Measurements from ENCODE around the gene ICAM3.
"Not testable (repeated sequence)": the region's sequence is repeated elsewhere in the genome, so short reads cannot be mapped to it uniquely, and the experiment has no call there.

Gene ICAM3, protein sequence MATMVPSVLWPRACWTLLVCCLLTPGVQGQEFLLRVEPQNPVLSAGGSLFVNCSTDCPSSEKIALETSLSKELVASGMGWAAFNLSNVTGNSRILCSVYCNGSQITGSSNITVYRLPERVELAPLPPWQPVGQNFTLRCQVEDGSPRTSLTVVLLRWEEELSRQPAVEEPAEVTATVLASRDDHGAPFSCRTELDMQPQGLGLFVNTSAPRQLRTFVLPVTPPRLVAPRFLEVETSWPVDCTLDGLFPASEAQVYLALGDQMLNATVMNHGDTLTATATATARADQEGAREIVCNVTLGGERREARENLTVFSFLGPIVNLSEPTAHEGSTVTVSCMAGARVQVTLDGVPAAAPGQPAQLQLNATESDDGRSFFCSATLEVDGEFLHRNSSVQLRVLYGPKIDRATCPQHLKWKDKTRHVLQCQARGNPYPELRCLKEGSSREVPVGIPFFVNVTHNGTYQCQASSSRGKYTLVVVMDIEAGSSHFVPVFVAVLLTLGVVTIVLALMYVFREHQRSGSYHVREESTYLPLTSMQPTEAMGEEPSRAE

DNA sequence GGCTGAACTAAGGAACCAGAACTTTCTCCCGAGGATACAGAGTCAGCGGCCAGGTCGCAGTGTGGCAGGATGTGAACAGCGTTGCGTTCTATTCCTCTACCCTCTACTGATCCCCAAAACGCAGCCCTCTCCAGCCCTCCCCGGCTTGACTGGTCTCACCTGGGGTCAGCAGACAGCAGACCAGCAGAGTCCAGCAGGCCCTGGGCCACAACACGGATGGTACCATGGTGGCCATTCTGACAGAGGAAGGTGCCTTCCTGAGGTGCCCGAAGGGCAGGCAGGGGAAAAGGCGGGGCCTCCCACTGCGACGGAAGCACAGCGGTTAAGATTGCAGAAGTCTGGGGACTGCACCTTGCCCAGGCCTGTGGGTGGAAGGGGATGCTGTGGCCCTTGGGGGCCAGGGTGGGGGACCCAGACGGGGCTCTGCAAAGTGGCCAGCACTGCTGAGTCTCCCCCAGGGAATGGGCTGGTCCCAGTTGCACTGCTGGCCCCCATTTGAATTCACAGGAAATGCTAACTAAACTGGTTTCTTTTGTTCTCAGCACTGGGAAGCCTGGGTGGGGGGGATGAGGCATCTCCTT lies at the start of gene ICAM3:
ICAM3 (minus strand) TSS at position 245 of the 581 bp plus-strand sequence; CDS start at position 235, 10 bp downstream.
- peak; percentile 65 for DNase-seq

DNA sequence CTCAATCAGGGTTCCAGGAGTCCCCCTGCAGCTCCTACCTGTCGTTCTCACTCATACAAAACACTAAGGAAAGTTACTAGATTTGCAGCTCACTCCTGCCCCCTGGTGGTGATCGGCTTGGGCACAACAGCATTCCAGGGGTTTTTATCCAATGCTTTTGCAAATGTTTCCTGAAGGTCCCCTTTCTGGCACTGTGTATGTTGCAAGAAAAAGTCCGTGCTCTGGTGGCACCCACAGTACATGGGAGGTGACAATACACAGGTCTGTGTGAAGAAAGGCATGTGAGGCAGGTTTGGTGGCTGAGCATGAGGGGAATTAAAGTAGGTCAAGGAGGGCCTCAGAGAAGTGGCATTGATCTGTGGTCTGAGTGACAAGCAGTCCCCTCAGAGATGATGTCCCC lies 49.5 kb upstream of the ICAM3 start:
- peak; percentile 87 for DNase-seq

DNA sequence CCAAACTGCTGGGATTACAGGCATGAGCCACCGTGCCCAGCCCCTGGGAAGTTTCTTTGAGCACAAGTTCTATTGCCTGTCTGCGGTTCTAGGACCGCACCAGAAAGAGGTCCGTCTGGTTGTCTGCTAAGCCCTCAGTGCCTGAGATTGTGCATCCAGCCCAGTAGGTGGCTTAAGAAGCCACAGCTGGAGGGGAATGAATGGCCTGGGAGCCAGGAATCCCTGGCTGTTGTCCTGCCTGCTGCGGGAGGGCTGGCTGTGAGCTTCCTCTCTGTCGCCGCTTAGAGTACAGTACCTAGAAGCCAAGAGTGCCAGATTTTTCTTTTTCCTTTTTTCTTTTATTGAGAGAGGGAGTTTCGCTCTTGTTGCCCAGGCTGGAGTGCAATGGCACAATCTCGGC lies 45.2 kb upstream of the ICAM3 start:
- no peak for DNase-seq

DNA sequence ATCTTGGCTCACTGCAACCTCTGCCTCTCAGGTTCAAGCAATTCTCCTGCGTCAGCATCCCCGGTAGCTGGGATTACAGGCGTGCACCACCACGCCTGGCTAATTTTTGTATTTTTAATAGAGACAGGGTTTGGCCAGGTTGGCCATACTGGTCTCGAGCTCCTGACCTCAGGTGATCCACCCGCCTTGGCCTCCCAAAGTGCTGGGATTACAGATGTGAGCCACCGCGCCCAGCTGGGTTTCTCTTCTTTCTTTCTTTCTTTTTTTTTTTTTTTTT lies 43.7 kb upstream of the ICAM3 start:
- DNase-seq: not testable (repeated sequence)

DNA sequence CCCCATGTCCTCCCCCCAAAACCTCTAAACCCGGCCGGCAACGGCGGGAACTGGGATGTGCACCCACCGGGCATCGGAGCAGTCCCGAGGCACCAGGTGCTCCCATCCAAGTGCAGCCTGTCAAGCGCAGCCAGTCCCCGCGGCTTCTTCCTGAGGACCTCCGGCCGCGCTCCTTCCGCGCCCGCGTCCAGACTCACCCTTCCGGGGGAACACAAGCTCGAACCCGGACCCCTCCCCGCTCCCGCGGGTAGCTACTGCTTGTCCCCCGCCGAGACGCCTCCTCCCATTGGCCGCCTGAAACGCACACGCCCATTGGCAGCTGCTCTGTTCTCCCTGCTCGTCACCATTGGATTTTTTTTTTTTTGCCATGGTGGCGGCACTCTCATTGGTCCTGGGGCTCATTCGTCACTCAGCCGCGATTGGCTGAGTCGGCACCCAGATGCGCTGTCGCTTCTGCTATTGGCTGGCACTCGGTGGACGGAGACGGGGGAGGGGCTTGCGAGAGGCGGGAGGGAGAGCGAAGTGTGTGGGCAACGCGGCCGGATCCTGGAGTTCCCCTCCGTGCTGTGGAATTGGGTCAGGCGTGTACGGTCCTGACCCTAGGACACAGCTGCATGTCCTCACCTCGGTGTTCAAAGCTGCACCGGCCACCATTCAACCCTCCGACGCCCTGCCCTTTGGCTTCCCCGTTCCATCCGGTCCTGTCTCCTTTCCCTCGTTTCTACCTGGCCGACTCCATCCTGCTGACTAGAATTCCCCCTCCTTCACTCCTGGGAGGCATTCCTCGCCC lies 41.1 kb upstream of the ICAM3 start, which contains the start of gene TYK2:
TYK2 (minus strand) TSS at position 260 of the 790 bp plus-strand sequence. CDS start 2,166 bp downstream, outside the sequence.
- peak; percentile 96 for DNase-seq

DNA sequence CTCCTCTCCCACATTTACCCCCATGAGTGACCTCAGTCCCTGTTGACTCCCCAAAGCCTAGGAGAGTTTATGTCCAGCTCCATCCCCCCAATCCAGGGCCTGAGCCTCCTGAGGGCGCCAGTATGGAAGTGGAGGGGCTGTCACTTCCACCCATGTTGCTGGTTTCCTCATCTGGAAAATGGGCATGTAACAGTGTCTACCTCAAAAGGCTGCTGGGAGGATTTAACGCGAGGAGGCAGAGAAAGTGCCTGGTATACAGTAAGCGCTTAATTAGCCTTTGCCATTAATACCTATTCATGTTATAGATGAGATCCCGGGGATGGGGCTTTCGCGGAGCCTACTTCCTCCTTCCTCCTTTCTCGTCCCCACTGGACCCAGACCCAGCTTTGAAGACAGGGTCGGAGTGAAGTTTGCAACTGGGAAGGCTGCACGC lies 40.5 kb upstream of the ICAM3 start:
- DNase-seq: no peak

DNA sequence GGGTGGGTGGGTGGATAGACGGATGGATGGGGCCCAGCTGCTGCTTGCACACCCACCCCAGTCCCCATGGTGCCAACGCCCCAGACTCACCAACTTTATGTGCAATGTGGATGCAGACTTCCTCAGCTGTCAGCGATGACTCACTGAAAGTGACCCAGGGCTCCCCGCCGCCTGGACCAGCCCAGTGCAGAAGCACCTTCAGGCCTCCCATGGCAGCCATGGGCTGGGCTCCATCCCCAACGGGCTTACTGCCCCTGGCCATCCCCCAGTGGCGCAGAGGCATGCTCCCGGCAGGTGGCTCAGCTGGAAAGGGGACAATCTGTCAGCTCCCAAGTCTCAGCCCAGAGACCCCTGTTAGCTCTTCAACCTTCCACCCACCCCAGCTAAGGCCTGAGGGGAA lies 38.7 kb upstream of the ICAM3 start:
- no peak for DNase-seq

DNA sequence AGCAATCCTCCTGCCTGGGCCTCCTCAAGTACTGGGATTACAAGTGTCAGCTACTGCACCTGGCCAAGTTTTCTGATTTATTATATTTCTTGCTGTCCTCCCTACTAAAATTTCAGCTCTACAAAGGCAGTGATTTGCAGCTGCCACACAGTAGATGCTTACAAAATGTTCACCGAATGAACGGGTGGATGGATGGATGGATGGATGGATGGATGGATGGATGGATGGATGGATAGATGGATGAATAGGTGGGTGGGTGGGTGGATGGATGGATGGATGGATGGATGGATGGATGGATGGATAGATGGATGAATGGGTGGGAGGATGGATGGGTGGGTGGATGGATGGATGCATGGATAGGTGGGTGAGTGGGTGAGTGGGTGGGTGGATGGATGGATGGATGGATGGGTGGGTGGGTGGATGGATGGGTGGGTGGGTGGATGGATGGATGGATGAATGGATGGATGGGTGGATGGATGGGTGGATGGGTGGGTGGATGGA lies 37.8 kb upstream of the ICAM3 start:
- not testable (repeated sequence) for DNase-seq

DNA sequence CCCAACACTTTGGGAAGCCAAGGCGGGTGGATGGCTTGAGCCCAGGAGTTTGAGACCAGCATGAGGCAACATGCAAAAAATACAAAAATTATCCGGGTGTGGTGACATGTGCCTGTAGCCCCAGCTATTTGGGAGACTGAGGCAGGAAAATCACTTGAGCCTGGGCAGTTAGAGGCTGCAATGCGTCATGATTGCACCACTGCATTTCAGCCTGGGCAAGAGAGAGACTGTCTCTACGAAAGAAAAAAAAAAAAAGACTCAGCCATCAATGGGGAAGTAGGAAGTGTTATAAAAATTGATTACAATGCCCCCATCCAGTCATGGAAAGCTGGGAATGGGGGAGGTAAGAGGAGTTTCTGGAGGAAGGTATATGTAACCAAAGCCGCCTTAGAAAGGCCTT lies 35.5 kb upstream of the ICAM3 start:
- DNase-seq: no peak

DNA sequence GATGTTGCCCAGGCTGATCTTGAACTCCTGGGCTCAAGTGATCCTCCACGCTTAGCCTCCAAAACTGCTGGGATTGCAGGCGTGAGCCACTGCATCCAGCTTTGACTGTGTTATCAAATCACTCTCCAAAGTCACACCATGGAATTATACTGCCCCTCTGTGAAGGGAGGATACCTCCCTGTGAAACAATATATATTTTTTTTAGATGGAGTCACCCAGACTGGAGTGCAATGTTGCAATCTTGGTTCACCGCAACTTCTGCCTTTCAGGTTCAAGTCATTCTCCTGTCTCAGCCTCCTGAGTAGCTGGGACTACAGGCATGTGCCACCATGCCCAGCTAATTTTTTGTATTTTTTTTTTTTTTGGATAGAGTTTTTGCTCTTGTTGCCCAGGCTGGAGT lies 33.3 kb upstream of the ICAM3 start:
- no peak for DNase-seq

DNA sequence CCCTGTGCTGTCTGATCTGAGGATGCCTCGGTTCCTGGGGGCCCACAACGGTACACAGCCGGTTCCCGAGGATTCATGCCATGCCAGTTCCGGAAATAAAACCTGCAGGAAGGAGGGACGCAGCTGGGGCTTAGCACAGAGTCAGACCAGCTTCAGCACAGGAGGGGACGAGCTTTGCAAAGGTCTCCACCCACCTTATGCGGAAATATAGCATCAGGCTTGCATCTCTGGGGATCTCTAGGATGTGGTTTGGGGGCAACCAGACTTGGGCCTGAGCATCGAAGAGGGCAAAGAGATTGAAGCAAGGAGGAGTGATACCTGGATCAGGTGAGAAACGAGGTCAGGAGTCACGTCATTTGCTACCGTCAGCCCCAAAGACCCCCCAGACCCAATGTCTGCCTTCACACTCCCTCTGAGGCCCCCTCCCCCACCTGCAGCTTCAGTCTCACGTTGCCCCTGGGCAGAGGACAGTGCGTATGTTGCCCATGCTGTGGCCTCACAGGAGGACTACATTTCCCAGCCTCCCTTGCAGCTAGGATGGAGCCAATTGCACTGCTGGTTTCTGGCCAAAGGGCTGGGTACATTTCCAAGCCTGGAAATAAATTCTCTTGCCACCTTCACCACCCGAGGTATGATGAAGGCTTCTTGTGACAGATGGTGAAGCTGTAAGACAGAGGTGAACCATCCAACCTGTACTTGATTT lies 28.8 kb upstream of the ICAM3 start:
- DNase-seq: no peak

DNA sequence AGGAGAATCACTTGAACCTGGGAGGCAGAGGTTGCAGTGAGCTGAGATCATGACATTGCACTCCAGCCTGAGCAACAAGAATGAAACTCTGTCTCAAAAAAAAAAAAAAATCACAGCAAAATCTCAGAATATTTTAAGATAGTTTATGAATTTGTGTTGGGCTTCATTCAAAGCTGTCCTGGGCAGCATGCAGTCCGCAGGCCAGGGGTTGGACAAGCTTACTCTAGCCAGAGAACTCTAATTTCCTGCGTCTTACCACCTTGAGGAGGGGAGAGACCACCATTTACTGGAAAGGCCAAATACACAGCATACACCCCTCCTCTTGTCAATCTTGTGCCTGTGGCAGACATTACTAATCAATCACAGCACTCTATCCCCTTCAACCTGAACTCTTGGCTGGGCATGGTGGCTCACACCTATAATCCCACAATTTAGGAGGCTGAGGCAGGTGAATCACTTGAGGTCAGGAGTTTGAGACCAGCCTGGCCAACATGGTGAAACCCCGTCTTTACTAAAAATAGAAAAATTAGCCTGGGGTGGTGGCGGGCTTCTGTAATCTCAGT lies 27.6 kb upstream of the ICAM3 start:
- DNase-seq: not testable (repeated sequence)

DNA sequence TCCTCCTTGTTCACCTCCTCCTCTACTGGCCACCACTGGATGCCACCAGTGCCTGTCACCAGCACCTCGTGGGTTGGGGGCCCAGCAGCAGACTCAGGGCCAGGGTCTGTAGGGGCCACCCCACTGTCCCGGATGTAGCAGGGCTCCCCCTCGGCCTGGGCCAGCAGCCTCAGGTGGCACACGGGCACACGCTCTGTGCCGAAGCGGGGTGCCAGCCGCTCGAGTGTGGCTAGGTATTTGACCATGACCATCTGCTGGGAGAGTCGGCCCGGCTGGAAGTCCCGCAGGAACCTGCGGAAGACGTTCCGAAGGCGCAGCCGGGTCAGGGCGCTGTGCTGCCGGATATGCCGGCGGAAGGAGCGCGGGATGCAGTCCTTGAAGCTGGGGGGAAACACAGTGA lies 26.1 kb upstream of the ICAM3 start:
- DNase-seq: no peak

DNA sequence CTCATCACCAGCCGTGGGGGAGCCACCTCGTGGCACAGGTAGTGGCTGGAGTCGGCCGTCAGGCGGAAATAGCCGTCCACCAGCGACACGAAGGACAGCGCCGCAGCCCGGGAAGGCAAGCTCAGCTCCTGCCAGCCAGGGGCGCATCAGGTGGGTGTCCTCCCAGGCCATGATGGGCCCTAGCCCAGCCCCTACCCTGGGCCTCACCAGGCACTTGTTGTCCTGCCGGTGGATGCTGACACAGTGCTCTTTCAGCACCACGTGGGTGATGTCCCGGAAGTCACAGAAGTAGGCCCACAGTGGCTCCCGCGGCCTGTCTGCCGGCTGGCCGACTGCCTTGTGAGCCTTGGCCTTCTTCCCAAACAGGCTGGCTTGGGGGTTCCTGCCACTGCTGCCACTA lies 25.2 kb upstream of the ICAM3 start:
- DNase-seq: no peak

DNA sequence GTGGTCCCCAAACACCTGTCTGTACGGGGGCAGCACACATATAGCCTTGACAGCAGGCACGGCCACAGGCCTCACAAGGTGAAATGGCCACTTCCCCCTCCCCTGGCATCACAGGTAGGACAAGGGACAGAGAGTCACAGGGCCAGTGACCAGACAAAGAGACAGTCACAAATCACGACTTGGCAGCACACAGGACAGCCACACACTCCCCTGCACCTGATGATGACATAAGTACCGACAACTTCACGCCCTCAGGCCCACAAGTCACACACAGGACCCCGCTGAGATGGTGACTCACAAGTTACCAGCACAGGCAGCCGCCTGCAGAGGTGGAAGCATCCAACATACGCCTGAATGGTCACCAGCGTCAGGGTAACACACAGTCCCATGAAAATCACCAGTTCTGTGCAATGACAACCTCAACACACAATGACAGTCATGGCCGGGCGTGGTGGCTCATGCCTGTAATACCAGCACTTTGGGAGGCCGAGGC lies 24.4 kb upstream of the ICAM3 start:
- no peak for DNase-seq

DNA sequence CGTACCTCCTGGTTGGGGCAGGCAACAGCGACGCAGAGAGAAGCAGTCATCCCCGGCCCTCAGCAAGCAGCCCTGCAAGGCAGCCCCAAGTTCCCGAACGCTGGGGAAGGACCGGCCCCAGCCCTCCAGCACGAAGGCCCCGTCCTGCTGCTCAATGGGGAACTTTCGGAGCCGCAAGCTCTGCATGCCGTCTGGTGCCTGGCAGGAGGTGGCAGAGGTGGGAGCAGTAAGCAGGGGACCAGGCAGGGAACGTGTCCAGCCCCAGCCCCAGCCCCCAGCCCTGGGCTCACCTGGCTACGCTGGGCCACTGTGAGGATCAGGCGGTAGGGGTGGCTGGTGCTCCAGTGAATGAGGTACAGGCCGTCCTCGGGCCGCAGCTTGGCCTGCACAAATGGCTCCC lies 22.8 kb upstream of the ICAM3 start:
- no peak for DNase-seq

DNA sequence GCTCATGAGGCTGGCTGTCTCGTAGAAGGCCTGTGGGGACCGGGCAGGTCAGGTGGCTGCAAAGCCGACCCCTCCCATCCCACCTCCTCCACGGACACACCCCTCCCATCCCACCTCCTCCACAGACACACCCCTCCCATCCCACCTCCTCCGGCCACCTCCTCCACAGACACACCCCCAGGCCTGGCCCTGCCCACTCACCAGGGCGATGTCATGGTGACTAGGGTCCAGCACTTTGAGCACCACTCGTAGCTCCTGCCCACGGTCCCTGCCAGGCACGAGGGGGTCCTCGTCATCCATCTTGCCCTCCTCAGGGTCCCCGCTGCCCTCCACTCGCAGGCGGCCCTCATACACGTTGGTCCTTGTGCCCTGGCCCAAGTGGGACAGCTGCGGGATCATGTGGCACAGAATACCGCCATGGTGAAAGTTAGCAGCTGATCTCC lies 22.2 kb upstream of the ICAM3 start:
- DNase-seq: no peak

DNA sequence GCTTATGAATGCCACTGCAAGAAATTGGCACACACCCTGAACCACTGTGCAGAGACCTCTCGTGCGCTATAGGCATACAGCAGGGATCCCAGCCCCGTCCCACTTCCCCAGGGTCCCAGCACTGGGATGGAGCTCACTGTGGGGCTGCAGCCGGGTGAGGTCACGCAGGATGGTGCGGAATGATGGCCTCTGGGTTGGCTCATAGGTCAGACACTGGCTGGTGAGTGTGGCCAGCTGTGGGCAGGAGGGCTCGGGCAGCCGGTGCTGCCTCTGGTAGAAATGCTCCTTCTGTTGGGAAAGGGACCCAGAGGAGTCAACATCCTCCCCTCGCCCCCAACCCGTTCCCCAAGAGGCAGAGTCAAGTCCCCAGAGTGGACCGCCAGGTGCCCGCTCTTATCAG lies 17.0 kb upstream of the ICAM3 start:
- DNase-seq: no peak

DNA sequence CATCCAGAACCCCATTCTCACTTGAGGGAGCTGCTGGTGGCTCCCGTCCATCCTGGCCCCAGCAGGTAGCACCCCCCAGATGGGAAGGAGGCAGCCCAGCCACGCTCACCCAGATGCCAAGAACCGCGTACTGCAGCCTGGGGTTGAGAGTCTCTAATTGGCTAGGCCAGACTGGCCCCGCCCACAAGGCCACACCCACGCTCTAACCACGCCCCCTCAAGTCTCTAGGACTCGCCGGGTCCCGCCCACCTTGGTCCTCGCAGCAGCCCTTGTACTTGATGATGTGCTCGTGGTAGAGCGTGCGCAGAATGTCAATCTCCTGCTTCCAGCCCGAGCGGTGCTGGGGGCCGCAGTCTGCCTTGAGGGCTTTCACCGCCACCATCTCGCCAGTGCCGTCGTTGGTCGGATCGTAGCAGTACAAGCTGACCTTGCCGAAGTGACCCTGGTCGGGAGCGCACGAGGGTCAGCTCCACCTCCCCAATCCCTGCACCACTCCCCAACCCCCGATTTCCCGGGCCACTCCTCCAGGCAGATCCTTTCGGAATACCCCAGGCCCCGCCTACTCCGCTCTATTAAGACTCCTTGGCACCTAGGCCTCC lies 14.5 kb upstream of the ICAM3 start:
- peak; percentile 50 for DNase-seq

DNA sequence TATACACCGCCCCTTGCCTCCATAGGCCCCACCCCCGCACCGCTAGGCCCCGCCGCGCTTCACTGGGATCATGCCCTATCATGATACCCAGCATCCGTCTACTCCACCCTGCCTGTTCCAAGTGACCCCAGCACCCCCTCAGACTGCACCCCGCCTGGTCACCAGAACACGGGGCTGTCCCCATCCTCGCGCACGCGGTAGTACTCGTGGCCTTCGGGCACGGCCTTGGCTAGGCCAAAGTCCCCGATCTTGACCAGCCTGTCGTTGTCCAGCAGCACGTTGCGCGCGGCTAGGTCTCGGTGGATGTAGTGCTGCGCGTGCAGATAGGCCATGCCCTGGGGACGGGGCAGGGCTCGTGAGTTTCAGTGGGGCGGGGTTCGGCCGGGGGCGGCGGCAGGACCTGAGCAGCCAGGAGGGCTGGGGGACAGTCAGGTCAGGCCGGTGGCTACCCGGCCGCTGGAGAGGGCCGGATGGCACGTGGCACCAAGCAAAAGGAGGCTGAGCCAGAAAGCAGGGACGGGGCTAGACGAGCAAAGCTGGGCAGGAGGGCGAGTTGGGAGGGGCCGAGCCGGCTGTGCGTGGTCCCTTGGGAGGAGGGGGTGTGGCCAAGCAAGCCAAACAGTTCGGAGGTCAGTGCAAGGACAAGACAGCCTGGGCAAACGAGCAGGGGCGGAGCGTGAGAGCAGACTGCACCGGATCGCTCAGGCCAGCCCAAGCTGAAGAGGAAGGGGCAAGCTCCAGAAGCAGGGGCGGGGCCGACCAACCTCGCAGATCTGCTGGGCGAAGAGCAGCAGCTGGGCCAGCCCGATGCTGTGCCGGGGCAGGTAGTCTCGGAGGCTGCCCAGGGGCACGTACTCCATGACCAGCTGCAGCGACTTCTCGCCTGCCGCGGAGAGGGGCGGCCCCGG lies 13.6 kb upstream of the ICAM3 start:
- no peak for DNase-seq

DNA sequence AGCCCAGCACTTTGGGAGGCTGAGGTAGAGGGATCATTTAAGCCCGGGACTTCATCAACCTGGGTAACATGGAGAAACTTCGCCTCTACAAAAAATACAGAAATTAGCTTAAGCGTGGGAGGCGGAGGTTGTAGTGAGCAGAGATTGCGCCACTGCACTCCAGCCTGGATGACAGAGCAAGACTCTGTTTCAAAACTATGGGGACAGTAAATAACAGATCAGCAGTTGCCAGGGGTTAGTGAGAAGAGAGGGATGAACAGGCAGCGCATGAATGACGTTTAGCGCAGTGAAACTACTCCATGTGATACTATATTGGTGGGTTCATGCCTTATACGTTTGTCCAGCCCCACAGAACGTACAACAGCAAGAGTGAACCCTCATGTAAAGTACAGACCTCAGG lies 7.1 kb upstream of the ICAM3 start:
- DNase-seq: no peak
